COLO668 (cell line): ENCODE data around the gene ZNF526.

ENCODE experiments used
- DNase-seq: peaks from one replicate; lab custom pipeline; 2025; ENCODE audit not compliant: unreplicated experiment; lab: John Stamatoyannopoulos, UW

The ZNF526 gene

GRCh38 chr19:42220751-42221097, 612 bp downstream of the ZNF526 start:
- DNase-seq: no peak

- no peak for DNase-seq
These were observed 5.0 kb downstream of the ZNF526 start for GRCh38 chr19:42224940-42225717.

DNA sequence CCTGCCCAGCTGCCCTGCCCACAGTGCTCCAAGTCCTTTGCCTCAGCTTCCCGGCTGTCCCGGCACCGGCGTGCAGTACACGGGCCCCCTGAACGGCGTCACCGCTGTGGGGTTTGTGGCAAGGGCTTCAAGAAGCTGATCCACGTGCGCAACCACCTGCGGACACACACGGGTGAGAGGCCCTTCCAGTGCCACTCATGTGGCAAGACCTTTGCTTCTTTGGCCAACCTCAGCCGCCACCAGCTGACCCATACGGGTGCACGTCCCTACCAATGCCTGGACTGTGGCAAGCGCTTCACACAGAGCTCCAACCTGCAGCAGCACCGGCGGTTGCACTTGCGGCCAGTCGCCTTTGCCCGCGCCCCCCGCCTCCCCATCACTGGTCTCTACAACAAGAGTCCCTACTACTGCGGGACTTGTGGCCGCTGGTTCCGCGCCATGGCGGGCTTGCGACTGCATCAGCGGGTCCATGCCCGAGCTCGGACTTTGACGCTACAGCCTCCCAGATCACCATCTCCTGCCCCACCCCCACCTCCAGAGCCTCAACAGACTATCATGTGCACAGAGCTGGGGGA, 5.7 kb downstream of the ZNF526 start:
- DNase-seq: no peak

DNA sequence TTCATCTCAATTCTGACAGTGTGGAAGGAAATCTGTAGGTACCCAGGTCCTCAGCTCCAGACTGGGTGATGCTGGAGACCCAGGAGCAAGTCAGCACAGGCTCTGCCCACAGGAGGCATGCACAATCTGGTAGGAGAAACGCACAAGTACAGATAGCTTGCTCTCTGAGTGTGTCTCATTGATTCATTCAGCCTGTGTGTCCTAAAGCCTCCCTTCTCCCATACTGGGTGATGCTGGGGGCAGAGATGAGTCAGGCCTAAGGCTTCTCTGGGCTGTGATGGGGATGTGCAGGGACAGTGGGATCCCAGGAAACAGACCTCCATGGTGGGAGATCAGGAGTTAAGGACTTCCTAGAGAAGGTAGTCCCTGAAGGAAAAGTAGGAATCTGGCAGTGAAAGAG, 6.8 kb downstream of the ZNF526 start:
- no peak for DNase-seq

DNA sequence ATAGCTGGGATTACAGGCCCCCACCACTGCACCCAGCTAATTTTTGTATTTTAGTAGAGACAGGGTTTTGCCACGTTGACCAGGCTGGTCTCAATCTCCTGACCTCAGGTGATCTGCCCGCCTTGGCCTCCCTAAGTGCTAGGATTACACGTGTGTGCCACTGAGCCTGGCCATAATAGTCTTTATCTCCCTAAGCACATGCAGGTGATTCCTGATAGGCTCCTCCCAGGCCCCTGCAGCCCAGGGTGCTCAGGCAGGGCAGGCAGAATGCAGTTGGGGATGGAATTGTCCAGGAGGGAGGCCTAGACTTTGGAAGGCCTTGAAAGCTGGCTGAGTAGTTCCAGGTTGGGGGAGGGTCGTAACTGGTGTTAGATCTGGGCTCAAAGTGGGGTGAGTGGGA, 8.5 kb downstream of the ZNF526 start:
- no peak for DNase-seq

DNA sequence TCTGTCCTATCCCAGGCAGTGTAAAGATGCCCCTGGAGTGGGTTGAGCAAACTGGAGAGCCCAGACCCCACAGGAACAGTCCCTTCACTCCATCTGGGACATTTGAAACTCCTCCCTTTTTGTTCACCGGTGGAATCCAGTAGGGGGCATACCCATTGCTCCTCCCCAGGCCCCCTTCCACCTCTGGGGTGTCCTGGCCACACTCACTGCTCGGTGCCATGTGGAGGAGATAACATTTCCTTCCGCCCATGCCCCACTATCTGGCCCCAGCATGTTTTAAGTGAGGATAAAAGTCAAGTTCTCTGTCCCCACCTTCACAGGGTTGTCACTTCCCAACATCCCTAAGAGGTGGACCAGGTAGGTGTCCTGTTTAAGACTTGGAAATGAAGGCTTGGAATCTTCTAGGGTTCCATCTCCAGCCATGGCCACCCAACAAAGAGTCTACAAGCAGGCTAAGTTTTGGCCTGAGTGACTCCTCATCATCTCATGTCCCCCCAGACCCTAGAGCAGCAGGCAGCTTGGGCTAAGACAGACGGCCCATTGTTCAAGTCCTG, 9.3 kb downstream of the ZNF526 start:
- no peak for DNase-seq

- DNase-seq: no peak
These were observed 9.8 kb downstream of the ZNF526 start for GRCh38 chr19:42229855-42230351.

DNA sequence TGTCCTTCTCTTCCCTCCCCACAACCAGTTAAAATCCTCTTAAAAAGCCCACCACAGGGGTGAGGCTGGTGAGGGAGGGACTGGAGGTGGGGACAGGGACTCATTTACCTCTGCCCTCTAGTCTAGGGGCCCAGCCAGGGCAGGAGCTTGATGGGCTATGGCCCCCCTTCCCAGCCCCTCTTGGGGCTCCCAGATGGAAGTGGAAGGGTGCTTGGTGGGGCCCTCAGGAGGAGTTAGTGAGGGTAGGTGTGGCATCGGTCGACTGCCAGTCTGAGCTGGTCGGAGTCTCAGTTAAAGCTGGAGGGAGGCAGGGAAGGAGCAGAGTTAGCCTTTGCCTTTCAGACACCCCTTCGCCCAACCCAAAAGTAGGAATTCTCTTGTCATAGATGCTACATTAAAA, 10.5 kb downstream of the ZNF526 start:
- DNase-seq: no peak

DNA sequence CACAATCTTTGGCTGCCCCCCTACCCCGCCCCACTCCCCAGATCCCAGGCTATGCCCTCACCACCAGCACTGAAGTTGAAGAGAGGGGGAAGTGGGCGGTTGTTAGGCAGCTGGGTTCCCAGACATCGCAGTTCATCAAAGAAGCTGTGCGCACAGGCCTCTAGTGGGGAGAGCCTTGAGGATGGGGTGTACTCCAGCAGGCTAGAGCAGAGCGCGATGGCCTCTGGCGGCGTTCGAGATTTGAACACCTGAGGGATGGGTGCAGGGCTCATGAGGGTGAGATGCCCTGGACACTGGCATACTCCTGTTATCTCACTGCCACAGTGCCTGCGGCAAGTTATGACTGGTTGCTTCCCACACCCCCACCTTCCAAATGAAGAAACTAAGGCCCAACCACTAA, 12.3 kb downstream of the ZNF526 start:
- DNase-seq: no peak

GRCh38 chr19:42233106-42233505, 13.0 kb downstream of the ZNF526 start:
- DNase-seq: peak; percentile 5

GRCh38 chr19:42233678-42234292, 13.7 kb downstream of the ZNF526 start:
- no peak for DNase-seq

- no peak for DNase-seq
These were observed 14.3 kb downstream of the ZNF526 start for GRCh38 chr19:42234364-42234763.

- no peak for DNase-seq
These were observed 15.1 kb downstream of the ZNF526 start for GRCh38 chr19:42235181-42235580.

DNA sequence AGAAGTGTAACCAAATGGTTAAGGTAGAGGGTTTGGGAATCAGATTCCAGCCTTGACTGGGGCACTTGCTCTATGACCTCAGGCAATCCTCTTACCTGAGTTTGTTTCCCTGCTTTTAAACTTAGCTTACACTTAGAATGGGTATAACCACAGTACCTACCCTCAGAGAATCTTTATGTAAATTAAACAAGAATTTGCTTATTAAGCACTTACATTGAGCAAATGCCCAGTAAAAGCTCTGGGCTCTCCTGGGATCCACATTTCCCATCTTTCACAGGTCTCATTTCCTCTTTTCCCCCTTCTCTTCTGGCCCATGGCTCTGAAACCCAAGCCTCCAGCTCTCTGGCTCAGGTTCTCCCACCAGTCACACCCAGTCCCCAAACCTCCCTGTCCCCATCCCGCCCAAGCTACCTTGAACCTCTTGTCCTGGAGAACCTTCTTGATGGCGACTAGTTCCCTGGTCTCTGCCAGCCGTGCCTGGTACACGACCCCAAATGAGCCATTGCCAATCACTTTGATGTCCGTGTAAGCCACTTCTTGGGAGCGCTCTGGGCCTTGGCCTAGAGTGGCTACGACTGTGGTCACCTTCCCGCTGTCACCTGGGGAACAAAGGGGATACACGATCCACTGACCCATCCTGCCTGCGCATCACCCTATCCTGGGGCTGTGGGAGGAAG, 19.6 kb downstream of the ZNF526 start:
- DNase-seq: no peak

DNA sequence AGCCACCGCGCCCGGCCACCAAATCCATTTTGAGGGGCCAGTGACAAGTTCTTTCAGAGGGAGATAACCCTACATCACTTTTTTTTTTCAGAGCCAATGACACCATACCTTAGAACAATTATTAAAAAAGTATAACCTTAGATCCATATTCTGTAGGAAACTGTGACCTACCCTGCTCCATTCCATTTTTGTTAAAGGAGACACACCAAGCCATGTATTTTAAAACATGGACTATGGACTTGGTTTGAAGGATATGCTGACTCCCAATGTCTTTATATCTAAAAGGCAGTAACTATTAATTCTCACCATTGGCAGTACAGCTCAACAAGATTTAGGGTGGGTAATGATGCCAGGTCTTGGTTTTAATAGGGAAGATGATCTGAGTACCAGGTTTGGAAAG, 21.2 kb downstream of the ZNF526 start:
- DNase-seq: no peak

GRCh38 chr19:42242069-42242511, 22.0 kb downstream of the ZNF526 start:
- DNase-seq: no peak

DNA sequence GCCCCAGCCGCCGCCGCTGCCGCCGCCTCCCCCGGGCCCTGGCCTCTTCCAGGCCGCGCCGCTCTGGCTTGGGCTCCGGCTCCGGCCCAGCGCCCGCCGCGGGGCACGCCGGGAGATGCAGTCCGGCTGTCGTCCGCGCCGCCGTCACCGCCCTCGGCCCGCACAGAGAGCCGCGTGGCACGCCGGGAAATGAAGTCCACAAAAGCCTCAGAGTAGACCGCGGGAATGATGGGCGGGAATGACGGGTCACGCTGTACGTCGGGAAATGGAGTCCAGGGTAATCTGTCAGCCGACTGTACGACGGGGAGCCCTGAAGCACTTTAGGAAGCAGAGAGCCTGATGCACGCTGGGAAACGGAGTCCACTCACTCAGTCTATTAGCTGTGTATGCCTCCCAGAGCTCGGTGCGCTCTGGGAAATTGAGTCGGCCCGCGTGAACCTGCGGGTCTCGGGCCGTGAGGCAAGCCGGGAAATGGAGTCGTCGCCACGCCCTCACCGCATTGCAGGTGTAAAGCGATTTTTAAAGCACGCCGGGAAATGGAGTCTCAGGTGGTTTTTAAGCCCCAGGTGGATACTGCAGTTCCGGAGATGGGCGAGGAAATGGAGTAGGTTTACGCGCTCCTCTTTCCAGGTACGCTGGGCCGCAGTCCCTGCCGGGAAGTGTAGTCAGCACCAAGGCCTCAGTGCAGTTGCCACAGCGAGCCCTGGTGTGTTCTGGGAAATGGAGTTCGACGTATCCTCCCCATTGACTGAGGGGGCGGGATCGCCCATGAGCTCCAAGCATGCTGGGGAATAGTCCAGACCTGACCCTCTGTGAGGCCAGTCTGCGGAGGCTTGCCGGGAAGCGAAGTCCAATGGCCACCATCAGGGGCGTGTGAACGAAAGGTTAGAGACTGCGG, 22.6 kb downstream of the ZNF526 start, which contains the start of gene GSK3A:
Gene GSK3A (minus strand): TSS at position 91 of the 898 bp plus-strand sequence. CDS start 137 bp downstream, outside the sequence.
- peak; percentile 99 for DNase-seq

- peak; percentile 92 for DNase-seq
These were observed 24.5 kb downstream of the ZNF526 start for GRCh38 chr19:42244347-42245220.

DNA sequence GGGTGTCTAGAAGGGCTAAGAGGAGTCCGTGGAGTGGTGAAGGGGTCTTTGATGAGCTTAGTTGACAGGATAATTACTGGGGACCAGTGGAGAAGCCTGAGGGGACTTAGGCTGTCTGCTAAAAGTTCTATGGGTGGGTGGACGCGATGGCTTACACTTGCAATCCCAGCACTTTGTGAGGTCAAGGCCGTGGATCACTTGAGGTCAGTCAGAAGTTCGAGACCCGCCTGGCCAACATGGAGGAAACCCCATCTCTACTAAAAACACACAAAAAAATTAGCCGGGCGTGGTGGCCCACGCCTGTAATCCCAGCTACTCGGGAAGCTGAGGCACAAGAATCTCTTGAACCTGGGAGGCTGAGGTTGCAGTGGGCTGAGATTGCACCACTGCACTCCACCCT, 25.1 kb downstream of the ZNF526 start:
- DNase-seq: no peak
